Fibroblast of skin of left biceps (primary cell): Measurements from ENCODE around the gene LNX1.
"Not testable (repeated sequence)": the region's sequence is repeated elsewhere in the genome, so short reads cannot be mapped to it uniquely, and the experiment has no call there.

Source experiments
- DNase-seq, 2 experiments: peaks; one replicate each; pipeline ENCODE4 v3.0.0-alpha.2; 2013; ENCODE audit warnings: low read depth in 2 of 2

The LNX1 gene

DNA sequence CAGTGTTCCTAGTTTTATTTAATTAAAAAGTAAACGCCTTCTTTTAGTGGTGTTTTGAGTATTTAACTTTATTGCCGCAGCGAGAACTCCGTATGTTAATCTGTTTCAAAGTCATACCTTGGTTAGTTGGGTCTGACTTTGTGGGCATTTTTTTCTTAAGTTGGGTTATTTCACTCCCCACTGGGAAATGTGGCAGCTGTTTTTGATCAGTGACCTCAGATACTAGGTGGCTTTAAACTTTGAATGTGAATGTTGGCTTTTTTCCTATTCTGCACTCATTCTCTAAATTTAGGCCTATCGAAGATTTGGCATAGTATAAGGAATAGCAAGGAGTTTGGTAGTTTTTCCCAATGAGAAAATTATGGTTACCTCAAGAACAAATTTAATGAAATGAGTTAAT is 127.9 kb downstream of the LNX1 start:
- no peak for DNase-seq

DNA sequence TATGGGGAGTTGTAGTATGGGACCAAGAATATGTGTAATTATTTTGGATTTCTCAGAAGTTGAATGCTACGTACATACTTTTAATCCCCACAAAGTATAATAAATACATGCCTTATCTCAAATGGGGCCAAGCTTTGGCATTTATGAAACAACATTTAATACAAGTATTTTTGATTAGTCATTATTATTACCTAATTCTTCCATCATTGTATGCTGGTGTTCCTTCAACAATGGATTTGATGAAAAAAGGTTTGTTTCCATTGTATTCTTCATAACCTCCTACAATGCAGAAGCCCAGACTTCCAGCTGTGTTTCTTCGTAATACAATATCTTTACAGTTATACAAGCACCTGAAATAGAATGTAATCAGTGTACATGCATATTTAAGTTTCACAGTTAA is 130.0 kb downstream of the LNX1 start:
- DNase-seq, result no peak

DNA sequence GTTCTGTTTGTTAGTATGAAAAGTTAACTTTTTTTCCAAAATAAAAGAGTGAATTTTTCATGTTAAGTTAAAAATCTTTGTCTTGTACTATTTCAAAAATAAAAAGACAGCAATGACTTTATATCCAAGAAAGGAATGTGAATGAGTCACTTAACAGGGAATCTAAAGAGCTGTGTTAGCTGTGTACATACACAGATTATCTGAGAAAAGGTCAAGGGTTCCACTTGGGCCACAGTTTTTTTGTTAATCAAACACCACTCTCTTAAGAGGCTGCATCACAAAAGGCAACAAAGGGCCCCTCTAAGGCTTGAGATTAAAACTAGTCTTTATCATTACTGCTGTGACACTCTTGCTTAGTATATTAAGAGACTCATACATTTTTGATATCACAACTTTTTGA is 131.7 kb downstream of the LNX1 start:
- DNase-seq, result no peak

DNA sequence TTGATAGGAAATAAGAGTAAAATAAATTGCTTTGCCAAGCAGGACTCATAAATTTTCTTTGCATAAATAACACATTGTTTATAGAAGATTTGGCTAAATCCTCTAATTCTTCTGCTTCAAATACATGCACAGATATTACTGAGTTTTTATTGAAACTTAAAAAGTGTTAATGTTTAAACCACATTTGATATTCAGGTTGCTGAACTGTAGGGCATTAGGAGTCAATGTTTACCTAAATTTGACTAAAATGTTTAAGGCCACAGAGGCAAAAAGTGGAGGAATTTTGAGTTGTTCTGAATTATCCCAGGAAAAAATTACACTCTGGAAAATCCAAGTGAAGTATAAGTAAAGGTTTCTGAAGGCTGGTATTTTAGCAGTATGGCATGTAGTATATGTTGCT is 135.1 kb downstream of the LNX1 start:
- no peak for DNase-seq

DNA sequence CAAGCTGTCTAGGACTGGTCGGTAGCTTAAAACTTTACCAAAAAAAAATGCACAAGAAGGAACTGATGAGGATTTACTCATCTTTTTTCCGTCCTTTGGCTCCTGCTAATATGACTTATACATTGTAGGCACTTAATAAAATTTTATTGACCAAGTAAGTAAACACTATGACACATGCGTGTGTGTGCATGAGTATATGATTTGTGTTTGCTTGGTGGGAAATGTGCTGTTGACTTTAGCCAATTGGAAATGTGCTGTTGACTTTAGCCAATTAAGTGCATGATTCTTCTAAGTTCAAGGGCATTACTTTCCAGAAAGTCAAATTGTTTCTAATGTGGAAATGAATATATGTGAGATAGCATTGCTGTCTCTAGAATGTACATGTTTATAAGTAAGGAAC is 135.5 kb downstream of the LNX1 start:
- DNase-seq, result no peak

DNA sequence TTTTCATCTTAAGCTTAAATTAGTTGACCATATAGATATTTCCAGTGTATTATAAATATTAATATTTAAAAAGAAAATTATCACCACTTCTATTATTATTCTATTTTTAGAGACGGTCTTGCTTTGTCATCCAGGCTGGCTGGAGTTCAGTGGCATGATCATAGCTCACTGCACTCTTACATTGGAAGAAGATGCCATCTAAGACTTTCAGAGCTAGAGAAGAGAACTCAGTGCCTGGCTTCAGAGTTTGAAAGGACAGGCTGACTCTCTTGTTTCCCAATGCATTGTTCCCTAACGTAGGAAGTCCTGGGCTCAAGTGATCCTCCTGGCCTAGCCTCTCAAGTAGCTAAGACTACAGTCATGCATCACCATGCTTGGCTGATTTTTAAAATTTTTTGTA is 137.9 kb downstream of the LNX1 start:
- no peak for DNase-seq

DNA sequence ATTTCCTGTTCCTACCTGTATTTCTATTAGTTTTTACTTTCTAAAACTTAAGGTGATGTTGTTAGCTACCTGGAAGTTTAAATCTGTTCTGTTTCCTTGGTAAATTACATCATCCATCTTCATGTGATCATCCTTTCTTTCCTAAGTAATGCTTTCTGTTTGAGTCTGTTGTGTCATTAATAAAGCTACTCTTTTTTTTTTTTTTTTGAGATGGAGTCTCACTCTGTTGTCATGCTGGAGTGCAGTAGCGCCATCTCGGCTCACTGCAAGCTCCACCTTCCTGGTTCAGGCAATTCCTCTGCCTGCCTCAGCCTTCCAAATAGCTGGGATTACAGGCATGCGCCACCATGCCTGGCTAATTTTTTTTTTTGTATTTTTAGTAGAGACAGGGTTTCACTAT is 140.5 kb downstream of the LNX1 start:
- no peak for DNase-seq

DNA sequence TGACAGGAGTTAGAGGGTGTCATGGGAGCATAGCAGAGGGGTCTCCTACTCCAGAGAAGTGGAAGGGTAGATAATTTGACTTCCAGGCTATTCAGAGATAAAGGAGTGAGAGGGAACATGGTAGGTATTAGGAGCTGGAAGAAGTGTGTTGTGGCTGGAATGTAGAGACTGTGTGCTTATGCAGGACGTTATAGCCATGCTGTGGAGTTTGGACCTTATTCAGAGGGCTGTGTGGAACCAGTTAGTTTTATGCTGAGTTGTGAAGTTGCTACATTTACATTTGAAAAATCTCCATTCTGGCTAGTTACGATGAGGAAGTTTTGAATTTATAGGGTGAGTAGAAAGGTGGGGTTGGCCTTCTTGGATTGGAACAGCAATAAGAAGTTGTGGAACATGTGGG is 146.3 kb downstream of the LNX1 start:
- no peak for DNase-seq

DNA sequence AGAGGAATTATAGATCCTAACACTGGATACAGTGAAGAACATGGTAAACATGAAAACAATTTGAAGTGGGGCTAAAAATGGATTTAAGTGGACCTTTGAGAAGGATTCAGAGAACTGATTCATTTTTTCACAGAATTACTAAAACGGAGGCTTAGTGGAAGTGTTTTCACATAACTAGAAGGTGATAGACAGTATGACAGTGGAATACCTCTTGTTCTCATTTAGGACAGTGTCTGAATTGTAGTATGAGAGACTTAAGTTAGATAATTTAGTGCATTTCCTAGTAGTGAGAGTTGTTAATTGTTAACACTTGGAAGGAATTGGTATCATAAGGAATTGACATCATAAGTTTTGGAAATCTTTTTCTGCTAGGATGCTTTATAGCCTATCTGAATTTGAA is 149.7 kb downstream of the LNX1 start:
- DNase-seq, result no peak

DNA sequence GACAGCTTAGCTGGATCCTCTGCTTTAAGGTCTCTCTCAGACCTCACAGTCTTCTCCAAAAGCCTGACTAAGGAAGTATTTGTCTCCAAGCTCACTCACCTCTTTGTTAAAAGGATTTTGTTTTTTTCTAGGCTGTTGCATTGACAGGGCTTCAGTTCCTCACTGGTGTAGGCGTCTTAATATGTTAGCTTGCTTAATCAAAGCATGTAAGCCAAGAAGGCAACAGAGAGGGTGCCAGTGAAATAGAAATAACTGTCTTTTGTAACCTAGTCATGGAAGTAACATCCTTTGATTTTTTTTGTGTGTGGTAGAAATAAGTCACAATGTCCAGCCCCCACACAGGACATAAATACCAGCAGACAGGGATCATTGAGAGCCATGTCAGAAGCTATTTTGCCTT is 155.0 kb downstream of the LNX1 start:
- no peak for DNase-seq

DNA sequence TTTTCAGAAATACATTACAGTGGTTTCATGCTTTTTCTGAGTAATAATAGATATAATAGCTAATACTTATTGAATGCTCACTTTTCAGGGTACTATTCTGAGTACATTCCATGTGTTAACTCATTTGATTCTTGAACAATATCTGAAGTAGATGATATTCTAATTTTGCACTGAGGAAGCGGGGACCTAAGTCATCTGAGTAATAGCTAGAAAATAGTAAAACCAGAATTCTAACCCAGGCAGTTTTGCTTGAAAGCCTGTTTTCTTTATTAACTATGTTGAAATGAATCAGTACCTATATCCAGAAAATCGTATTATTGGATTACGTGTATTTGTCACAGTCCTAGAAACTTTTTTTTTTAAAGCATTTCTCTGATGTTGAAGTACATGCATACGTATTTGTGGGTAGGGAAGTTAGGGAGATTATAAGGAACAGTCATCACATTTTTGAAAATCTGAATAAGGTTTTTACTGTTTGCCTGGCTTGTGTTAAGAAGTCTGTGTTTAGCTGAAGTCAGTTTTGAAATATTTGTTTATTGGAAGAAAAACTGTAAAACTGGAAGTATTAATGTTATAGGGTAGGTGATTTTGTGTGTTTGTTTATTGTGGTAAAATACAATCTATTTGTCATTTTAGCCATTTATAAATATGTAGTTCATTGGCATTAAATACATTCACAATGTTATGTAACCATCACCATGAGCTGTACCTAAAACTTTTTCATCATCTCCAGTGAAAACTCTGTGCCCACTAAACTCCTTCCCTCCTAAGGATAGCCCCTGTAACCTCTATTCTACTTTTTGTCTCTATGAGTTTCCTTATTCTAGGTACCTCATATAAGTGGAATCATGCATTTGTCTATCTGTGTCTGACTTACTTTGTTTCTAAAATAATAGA is 158.5 kb downstream of the LNX1 start:
- DNase-seq, result no peak

DNA sequence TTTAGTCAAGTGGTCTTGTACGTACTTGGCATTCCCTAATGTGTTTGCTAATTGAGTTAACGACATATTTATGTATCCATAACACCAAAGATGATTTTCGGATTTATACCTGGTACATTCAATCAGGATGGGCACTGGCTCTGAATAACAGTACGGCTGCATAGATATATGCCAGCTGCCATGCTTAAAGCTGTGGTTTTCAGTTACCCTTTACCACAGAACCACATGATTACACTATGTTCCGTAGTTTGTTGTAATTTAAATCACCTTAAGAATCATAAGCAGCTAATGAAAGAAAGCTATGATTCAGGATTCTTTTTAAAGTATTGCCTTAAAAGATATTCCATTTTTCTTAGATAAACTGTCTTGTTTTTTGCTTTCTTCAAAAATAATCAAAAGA is 160.2 kb downstream of the LNX1 start:
- no peak for DNase-seq

DNA sequence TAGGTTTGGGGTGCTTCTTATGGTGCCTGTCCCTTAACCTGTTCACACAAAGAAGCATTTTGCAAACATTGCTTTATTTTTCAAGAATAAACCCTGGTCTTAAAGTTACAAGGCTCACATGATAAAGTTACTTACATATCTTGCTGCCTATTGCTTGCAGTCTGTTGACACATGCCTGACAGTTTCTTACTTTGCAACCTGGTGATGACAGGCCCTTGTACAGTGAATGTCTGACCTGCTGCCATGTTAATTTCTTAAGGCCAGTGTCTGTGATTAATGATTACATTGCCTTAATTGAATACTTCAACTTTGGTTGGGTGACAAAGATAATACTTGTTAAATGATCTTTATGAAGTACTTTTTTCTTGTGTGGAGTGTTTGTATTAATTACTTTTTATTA is 163.9 kb downstream of the LNX1 start:
- no peak for DNase-seq

DNA sequence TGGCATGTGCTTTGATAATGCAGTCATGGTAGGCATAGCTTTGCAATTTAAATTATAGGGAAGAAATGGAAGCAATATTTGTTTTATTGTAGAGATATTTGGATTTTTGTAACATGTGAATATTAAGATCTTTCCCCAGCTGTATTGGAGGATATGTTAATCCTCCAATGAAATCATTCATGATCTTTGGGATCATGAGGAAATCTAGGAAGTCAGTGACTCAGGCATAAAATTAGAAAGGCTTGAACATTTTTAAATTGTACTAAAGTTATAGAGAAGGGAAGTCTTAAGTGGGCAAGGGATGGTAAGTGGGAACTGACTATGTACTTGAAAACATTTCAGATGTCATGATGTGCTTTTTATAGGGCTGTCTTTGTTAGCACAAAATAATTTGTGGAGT is 167.0 kb downstream of the LNX1 start:
- DNase-seq, result no peak

DNA sequence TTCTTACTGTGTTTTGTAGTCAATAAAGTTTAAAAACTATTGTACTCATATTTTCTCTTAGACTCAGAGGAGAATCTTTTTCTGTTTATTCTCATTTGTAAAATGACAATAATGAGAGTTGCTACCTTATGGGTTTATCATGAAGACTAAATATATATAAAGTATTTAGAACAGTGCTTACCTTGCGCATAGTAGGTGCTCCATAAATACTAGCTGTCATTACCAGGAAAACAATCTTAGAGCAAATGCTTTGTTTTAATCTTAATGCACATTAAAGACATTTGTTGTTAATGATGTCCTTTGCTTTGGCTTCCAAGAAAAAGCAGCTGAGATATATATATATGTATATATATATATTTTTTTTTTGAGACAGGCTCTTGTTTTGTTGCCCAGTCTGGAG is 168.9 kb downstream of the LNX1 start:
- no peak for DNase-seq

DNA sequence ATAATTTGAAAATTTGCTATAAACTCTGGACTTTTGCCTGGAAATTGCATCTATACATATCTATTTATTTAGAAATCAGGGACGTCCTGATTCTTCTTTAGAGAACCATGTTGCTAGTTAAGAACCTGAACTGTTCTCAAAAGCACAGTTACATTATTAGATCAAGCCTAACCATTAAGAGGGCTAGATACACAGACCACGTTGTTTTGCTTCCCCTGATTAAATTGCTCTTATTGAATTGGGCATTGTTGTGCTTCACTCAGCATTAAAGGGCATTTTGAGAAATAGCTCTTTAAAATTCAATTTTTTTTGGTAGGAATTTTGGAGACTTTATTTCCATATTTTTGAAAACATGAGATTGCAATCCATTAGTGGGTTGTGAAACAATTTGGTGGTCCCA is 169.5 kb downstream of the LNX1 start:
- no peak for DNase-seq

DNA sequence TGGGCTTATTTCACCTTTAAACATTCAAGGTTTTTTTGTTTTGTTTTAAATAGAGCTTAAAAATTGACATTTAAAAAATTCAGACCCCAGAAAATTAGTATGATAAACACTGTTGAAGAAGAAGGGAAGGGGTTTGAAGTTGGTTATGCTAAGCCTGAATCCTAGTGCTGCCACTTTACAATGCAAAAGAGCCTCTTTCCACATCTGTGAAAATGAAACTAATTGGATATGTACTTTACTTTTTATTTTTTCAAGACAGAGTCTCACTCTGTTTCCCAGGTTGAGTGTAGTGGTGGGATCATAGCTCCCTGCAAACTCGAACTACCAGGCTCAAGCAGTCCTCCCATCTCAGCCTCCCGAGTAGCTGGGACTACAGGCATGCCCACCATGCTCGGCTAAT is 172.1 kb downstream of the LNX1 start:
- DNase-seq, result no peak

DNA sequence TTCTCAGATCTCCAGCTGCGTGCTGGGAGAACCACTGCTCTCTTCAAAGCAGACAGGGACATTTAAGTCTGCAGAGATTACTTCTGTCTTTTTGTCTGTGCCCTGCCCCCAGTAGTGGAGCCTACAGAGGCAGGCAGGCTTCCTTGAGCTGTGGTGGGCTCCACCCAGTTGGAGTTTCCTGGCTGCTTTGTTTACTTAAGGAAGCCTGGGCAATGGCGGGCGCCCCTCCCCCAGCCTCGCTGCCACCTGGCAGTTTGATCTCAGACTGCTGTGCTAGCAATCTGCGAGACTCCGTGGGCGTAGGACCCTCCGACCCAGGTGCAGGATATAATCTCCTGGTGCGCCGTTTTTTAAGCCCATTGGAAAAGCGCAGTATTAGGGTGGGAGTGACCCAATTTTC is 181.8 kb downstream of the LNX1 start:
- not testable (repeated sequence) for DNase-seq
